H1 (cell line): ENCODE results near the gene RAPGEF5. TPM values are rescaled to one million over a fixed set of nuclear protein-coding genes. Genes with fewer than 3 reads are reported as not detected.

Source experiments
- ASH2L ChIP-seq: fragments of 200-600, 300-600 bp; sonication (generic); IDR thresholded peaks from one replicate; pipeline ENCODE4 v1.7.1; 2017; ENCODE audit warnings: low read length
- BCL11A ChIP-seq, 2 experiments: IDR thresholded peaks; one replicate each; pipeline ENCODE4 v1.6.1; 2011; ENCODE audit warnings: low read depth in 2 of 2, low read length in 2 of 2, mild to moderate bottlenecking in 2 of 2
- E2F6 ChIP-seq: IDR thresholded peaks from 2 replicates; pipeline ENCODE4 v1.6.1; 2012; ENCODE audit warnings: inconsistent platforms
- EP300 ChIP-seq, 2 experiments: IDR thresholded peaks; 1 replicate in 1 of 2; 2 replicates in 1 of 2; pipeline ENCODE4 v1.6.1; 2011 to 2012; ENCODE audit warnings: low read depth in 2 of 2, low read length in 2 of 2, mild to moderate bottlenecking in 2 of 2, borderline replicate concordance in 1 of 2, inconsistent platforms in 1 of 2, moderate library complexity in 1 of 2
- NANOG ChIP-seq: IDR thresholded peaks from 2 replicates; pipeline ENCODE4 v1.6.1; 2011; ENCODE audit warnings: low read length, low read depth, mild to moderate bottlenecking, inconsistent platforms; ENCODE audit not compliant: insufficient read depth, poor library complexity, severe bottlenecking
- NRF1 ChIP-seq: IDR thresholded peaks from 2 replicates; pipeline ENCODE4 v1.6.1; 2011; ENCODE audit warnings: mild to moderate bottlenecking, low read depth, low read length, improper control_type of control experiment
- SAP30 ChIP-seq: fragments of 300-600 bp; sonication (generic); IDR thresholded peaks from 2 replicates; pipeline ENCODE4 v1.7.1; 2012; ENCODE audit warnings: low read length, moderate library complexity, mild to moderate bottlenecking, inconsistent platforms; ENCODE audit not compliant: insufficient read depth, insufficient replicate concordance
- SP2 ChIP-seq: IDR thresholded peaks from 2 replicates; pipeline ENCODE4 v1.6.1; 2012; ENCODE audit warnings: mild to moderate bottlenecking, low read length, inconsistent platforms
- SRF ChIP-seq: IDR thresholded peaks from 2 replicates; pipeline ENCODE4 v1.6.1; 2011; ENCODE audit warnings: mild to moderate bottlenecking, low read depth, low read length, moderate library complexity
- polyA plus RNA-seq, 7 experiments: library from polyadenylated mRNA; depleted of rRNA in 3 of 7; stranded (reverse) in 5 of 7; unstranded in 2 of 7; fragments of >200 nt in 5 of 7; fragments of 200-250 nt in 2 of 7; gene quantifications; 1 replicate in 5 of 7; 2 replicates in 1 of 7; 4 replicates in 1 of 7; pipeline versions ENCODE4 v1.2.1 to v1.2.3, GENCODE V29; 2011 to 2013; ENCODE audit warnings: missing spikeins in 2 of 7, mixed read lengths in 2 of 7
- total RNA-seq: library from RNA; stranded (reverse); fragmentation: NEBNext Ultra II Directional; extraction: Animal tissue kit (Norgen Biotek cat#: 25700); gene quantifications from 2 replicates; pipeline ENCODE4 v1.2.1, GENCODE V29; 2021

RAPGEF5 gene
- total and polyA plus RNA-seq, 2 of the 8 experiments (the other 6 are each of a cell fraction or from before 2014, with no cell fraction given): 4.4 to 22.9 TPM

- TF ChIP-seq NRF1 (no peak), NANOG (no peak), BCL11A (IDR thresholded peaks at IDR 0.05; ENCODE audit: low read depth in 2 of 2, low read length in 2 of 2) (no peak), EP300 (IDR thresholded peaks at IDR 0.05; ENCODE audit: borderline replicate concordance in 1 of 2, low read depth in 2 of 2, low read length in 2 of 2) (no peak), SP2 (no peak), SRF (no peak), ASH2L (no peak), SAP30 (no peak), E2F6 (no peak)
Measured at GRCh38 chr7:22114440-22114981, 242.4 kb downstream of the RAPGEF5 start (continued).
